K562 (cell line): ENCODE measurements around the gene ZNF613. TPM values are rescaled to one million over a fixed set of nuclear protein-coding genes. Genes with fewer than 3 reads are reported as not detected.

ENCODE experiments used
- CBFA2T2 ChIP-seq: fragments of 450-650 bp; conservative IDR thresholded peaks from 2 replicates; pipeline ENCODE4 v1.6.1; 2017; ENCODE audit warnings: mild to moderate bottlenecking
- CBX1 ChIP-seq: sonication (generic); IDR thresholded peaks from 2 replicates; pipeline ENCODE4 v1.6.1; 2016; ENCODE audit warnings: antibody characterized with exemption, low read depth, mild to moderate bottlenecking
- HLTF ChIP-seq: fragments of 450-650 bp; IDR thresholded peaks from 2 replicates; pipeline ENCODE4 v1.6.1; 2016
- HNRNPK ChIP-seq: fragments of 200-400 bp; formaldehyde crosslinking; IDR thresholded peaks from one replicate; pipeline ENCODE4 v1.6.1; 2018; ENCODE audit warnings: mild to moderate bottlenecking, low read depth, low read length; ENCODE audit not compliant: poor library complexity, severe bottlenecking
- MBD2 ChIP-seq: sonication (generic); IDR thresholded peaks from 2 replicates; pipeline ENCODE4 v1.6.1; 2016; ENCODE audit warnings: low read depth, borderline replicate concordance
- NBN ChIP-seq: fragments of 450-650 bp; IDR thresholded peaks from 2 replicates; pipeline ENCODE4 v1.6.1; 2016; ENCODE audit warnings: low read depth, mild to moderate bottlenecking
- POLR2B ChIP-seq: fragments of 450-650 bp; IDR thresholded peaks from 2 replicates; pipeline ENCODE4 v1.6.1; 2018; ENCODE audit warnings: low read depth; ENCODE audit not compliant: partially characterized antibody
- RB1 ChIP-seq: fragments of 450-650 bp; IDR thresholded peaks from 2 replicates; pipeline ENCODE4 v1.6.1; 2017; ENCODE audit warnings: low read depth, mild to moderate bottlenecking
- TAF1 ChIP-seq: IDR thresholded peaks from 2 replicates; pipeline ENCODE4 v1.6.1; 2011; ENCODE audit warnings: mild to moderate bottlenecking, low read length, moderate library complexity; ENCODE audit not compliant: insufficient read depth, control insufficient read depth, severe bottlenecking; ENCODE audit errors: extremely low read depth
- TCF3 ChIP-seq: sonication (generic); formaldehyde crosslinking; IDR thresholded peaks from 2 replicates; pipeline ENCODE4 v1.4.0; 2020; ENCODE audit warnings: mild to moderate bottlenecking, missing genetic modification reagents
- TOE1 ChIP-seq, 2 experiments: fragments of 450-650 bp in 1 of 2; sonication (generic) in 1 of 2; formaldehyde crosslinking in 1 of 2; IDR thresholded peaks; 2 replicates each; pipeline versions ENCODE4 v1.7.1 to v1.8.0; 2016 to 2022; ENCODE audit warnings: borderline replicate concordance in 2 of 2, mild to moderate bottlenecking in 2 of 2, antibody characterized with exemption in 1 of 2, inconsistent platforms in 1 of 2, low read depth in 1 of 2, missing genetic modification reagents in 1 of 2, moderate library complexity in 1 of 2
- ZFP1 ChIP-seq: fragments of 450-650 bp; formaldehyde crosslinking; IDR thresholded peaks from 2 replicates; pipeline ENCODE4 v1.4.0; 2020; ENCODE audit warnings: mild to moderate bottlenecking, mixed read lengths
- ZFX ChIP-seq: sonication (generic); formaldehyde crosslinking; IDR thresholded peaks from 2 replicates; pipeline ENCODE4 v1.8.0; 2022; ENCODE audit warnings: mild to moderate bottlenecking, missing genetic modification reagents, moderate library complexity
- ZKSCAN3 ChIP-seq: fragments of 250-450 bp; sonication (Bioruptor Pico); IDR thresholded peaks from 2 replicates; pipeline ENCODE4 v1.4.0; 2020
- ZNF124 ChIP-seq: sonication (generic); formaldehyde crosslinking; IDR thresholded peaks from 2 replicates; pipeline ENCODE4 v1.8.1; 2022; ENCODE audit warnings: missing genetic modification reagents
- polyA plus RNA-seq, 8 experiments: library from polyadenylated mRNA; depleted of rRNA in 4 of 8; stranded (reverse) in 5 of 8; unstranded in 3 of 8; fragments of >200 nt; fragmentation: Nextera tagmentation in 2 of 8; fragmentation: Illumina TruSeq in 1 of 8; extraction: Ambion mirVana in 2 of 8; extraction: Trizol in 1 of 8; gene quantifications; 2 replicates each; pipeline versions ENCODE4 v1.2.1 to v1.2.3, GENCODE V29; 2011 to 2014; ENCODE audit warnings: inconsistent platforms in 1 of 8, missing spikeins in 1 of 8
- total RNA-seq, 7 experiments: library from RNA; depleted of rRNA in 6 of 7; stranded (reverse); fragments of >200 nt in 6 of 7; fragmentation: Illumina TruSeq in 2 of 7; extraction: Trizol in 2 of 7; gene quantifications; 2 replicates each; pipeline versions ENCODE4 v1.2.1 to v1.2.3, GENCODE V29; 2011 to 2021; ENCODE audit warnings: low replicate concordance in 1 of 7
- TF ChIP-seq, protein P1 (sequence below): fragments of 250-450 bp; sonication (Bioruptor Pico); IDR thresholded peaks from 2 replicates; pipeline ENCODE4 v1.8.0; 2021; ENCODE audit warnings: moderate library complexity, mild to moderate bottlenecking, inconsistent platforms
- TF ChIP-seq, protein P2 (sequence below): sonication (generic); formaldehyde crosslinking; IDR thresholded peaks from 2 replicates; pipeline ENCODE4 v1.8.0; 2023; ENCODE audit warnings: mild to moderate bottlenecking, missing genetic modification reagents
- TF ChIP-seq, protein P3 (sequence below): sonication (generic); formaldehyde crosslinking; IDR thresholded peaks from 2 replicates; pipeline ENCODE4 v1.8.1; 2023; ENCODE audit warnings: mild to moderate bottlenecking, missing genetic modification reagents
- TF ChIP-seq, protein P4 (sequence below): fragments of 450-650 bp; formaldehyde crosslinking; IDR thresholded peaks from 2 replicates; pipeline ENCODE4 v1.4.0; 2022; ENCODE audit warnings: mild to moderate bottlenecking, moderate library complexity

Gene ZNF613
- total and polyA plus RNA-seq, 9 of the 15 experiments (the other 6 are each of a cell fraction or from before 2014, with no cell fraction given): 2.1 to 4.5 (median 2.7) TPM

DNA sequence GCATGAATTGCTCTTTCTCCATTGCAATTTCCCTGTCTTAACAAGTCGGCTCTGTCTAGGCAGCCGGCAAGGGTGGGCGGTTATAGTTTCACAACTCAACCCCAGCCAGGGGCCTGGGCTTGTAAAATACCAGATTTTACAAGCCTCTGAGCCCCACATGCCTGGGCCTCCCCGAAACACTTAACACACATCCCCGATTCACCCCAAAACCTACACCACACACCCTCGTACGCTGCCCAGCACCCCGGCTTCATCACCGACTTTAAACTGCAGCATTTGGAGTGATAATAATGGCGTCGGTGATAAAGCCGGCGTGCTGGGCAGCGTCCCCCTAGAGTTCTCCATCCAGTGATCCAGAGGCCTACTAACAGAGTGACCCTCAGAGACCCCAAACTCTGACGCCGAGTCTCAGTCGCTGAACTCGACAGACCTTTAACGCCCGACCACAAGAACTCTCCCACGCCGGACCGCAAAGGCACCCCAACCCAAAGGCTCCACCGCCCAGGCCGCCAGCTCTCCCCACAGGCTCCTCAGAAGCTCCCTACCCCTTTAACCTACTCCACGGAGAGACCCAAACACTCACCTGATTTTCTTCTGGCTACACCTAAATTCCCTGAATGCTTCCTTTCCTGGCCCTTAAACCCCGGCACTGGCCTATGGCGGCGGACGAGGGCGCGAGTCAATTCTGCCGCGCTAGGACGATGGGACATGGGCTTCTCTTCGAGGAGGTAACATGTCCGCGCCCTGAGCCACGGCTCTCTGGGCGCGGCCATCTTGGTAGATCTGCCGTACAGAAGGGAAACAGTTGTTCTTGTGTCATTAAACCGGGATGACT, 22.7 kb upstream of the ZNF613 start, which contains the start of gene ZNF649 (continued):
- peak; percentile 69 for TF ChIP-seq TAF1
- no peak for TF ChIP-seq CBFA2T2
- no peak for TF ChIP-seq TCF3 (CRISPR knock-in tag)
- TF ChIP-seq ZFX (CRISPR knock-in tag): peak; percentile 86
- TF ChIP-seq, protein P1, sequence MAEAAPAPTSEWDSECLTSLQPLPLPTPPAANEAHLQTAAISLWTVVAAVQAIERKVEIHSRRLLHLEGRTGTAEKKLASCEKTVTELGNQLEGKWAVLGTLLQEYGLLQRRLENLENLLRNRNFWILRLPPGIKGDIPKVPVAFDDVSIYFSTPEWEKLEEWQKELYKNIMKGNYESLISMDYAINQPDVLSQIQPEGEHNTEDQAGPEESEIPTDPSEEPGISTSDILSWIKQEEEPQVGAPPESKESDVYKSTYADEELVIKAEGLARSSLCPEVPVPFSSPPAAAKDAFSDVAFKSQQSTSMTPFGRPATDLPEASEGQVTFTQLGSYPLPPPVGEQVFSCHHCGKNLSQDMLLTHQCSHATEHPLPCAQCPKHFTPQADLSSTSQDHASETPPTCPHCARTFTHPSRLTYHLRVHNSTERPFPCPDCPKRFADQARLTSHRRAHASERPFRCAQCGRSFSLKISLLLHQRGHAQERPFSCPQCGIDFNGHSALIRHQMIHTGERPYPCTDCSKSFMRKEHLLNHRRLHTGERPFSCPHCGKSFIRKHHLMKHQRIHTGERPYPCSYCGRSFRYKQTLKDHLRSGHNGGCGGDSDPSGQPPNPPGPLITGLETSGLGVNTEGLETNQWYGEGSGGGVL (CRISPR knock-in tag): no peak
- TF ChIP-seq, protein P2, sequence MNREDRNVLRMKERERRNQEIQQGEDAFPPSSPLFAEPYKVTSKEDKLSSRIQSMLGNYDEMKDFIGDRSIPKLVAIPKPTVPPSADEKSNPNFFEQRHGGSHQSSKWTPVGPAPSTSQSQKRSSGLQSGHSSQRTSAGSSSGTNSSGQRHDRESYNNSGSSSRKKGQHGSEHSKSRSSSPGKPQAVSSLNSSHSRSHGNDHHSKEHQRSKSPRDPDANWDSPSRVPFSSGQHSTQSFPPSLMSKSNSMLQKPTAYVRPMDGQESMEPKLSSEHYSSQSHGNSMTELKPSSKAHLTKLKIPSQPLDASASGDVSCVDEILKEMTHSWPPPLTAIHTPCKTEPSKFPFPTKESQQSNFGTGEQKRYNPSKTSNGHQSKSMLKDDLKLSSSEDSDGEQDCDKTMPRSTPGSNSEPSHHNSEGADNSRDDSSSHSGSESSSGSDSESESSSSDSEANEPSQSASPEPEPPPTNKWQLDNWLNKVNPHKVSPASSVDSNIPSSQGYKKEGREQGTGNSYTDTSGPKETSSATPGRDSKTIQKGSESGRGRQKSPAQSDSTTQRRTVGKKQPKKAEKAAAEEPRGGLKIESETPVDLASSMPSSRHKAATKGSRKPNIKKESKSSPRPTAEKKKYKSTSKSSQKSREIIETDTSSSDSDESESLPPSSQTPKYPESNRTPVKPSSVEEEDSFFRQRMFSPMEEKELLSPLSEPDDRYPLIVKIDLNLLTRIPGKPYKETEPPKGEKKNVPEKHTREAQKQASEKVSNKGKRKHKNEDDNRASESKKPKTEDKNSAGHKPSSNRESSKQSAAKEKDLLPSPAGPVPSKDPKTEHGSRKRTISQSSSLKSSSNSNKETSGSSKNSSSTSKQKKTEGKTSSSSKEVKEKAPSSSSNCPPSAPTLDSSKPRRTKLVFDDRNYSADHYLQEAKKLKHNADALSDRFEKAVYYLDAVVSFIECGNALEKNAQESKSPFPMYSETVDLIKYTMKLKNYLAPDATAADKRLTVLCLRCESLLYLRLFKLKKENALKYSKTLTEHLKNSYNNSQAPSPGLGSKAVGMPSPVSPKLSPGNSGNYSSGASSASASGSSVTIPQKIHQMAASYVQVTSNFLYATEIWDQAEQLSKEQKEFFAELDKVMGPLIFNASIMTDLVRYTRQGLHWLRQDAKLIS: 0 out of 2 replicates have a peak, but pooled peaks have one; percentile 25
- TF ChIP-seq RB1: peak; percentile 59; the same call in 1 of the 2 replicates
- TF ChIP-seq POLR2B: peak; percentile 89
- TF ChIP-seq, protein P3, sequence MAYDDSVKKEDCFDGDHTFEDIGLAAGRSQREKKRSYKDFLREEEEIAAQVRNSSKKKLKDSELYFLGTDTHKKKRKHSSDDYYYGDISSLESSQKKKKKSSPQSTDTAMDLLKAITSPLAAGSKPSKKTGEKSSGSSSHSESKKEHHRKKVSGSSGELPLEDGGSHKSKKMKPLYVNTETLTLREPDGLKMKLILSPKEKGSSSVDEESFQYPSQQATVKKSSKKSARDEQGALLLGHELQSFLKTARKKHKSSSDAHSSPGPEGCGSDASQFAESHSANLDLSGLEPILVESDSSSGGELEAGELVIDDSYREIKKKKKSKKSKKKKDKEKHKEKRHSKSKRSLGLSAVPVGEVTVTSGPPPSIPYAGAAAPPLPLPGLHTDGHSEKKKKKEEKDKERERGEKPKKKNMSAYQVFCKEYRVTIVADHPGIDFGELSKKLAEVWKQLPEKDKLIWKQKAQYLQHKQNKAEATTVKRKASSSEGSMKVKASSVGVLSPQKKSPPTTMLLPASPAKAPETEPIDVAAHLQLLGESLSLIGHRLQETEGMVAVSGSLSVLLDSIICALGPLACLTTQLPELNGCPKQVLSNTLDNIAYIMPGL (CRISPR knock-in tag): no peak
- TF ChIP-seq TOE1 (IDR thresholded peaks at IDR 0.05; ENCODE audit: borderline replicate concordance): peak; percentile 72
- TF ChIP-seq TOE1 (CRISPR knock-in tag; IDR thresholded peaks at IDR 0.05; ENCODE audit: borderline replicate concordance, low read depth): no peak
- no peak for TF ChIP-seq ZNF124 (CRISPR knock-in tag)
- peak; percentile 56; the same call in 1 of the 2 replicates for TF ChIP-seq NBN
- TF ChIP-seq, protein P4, sequence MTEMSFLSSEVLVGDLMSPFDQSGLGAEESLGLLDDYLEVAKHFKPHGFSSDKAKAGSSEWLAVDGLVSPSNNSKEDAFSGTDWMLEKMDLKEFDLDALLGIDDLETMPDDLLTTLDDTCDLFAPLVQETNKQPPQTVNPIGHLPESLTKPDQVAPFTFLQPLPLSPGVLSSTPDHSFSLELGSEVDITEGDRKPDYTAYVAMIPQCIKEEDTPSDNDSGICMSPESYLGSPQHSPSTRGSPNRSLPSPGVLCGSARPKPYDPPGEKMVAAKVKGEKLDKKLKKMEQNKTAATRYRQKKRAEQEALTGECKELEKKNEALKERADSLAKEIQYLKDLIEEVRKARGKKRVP (CRISPR knock-in tag): no peak
- 0 out of 2 replicates have a peak, but pooled peaks have one; percentile 73 for TF ChIP-seq CBX1
- no peak for TF ChIP-seq ZKSCAN3 (CRISPR knock-in tag)
- peak; percentile 84; the same call in 1 of the 2 replicates for TF ChIP-seq HLTF
- peak; percentile 73 for TF ChIP-seq MBD2
- TF ChIP-seq ZFP1: no peak
- TF ChIP-seq HNRNPK: no peak
